Esophagus squamous epithelium (tissue), 5 donors: ENCODE measurements around the gene CROCC2. TPM values are rescaled to one million over a fixed set of nuclear protein-coding genes. Genes with fewer than 3 reads are reported as not detected.
A peak's percentile ranks its signal among the peaks of the same experiment; 100 is the strongest.

ENCODE experiments used
- DNase-seq: peaks from one replicate; lab custom pipeline; 2025; lab: John Stamatoyannopoulos, UW
- H3K27ac ChIP-seq, 4 donors: fragments of 200-600 bp; sonication (generic); one replicate each; pipeline ENCODE4 v1.5.1; 2016 to 2019; ENCODE audit warnings: mild to moderate bottlenecking in 1 of 4
- H3K27me3 ChIP-seq, 4 donors: fragments of 200-600 bp; sonication (generic); 1 replicate in 3 of 4; 2 replicates in 1 of 4; pipeline versions ENCODE4 v1.5.1 to v1.6.0; 2017 to 2021; ENCODE audit warnings: antibody characterized with exemption in 1 of 4
- H3K36me3 ChIP-seq, 3 donors: fragments of 200-600 bp; sonication (generic); one replicate each; pipeline ENCODE4 v1.5.1; 2016 to 2019
- H3K4me1 ChIP-seq, 3 donors: fragments of 200-600 bp; sonication (generic); one replicate each; pipeline ENCODE4 v1.5.1; 2017 to 2019
- H3K4me3 ChIP-seq, 4 donors: fragments of 200-600 bp; sonication (generic); 1 replicate in 3 of 4; 2 replicates in 1 of 4; pipeline ENCODE4 v1.5.1; 2016 to 2019; ENCODE audit warnings: mild to moderate bottlenecking in 2 of 4, moderate library complexity in 1 of 4
- H3K9me3 ChIP-seq, 3 donors: fragments of 200-600 bp; sonication (generic); one replicate each; pipeline ENCODE4 v1.5.1; 2016 to 2019
- POLR2A ChIP-seq, 4 donors: fragments of 450-650 bp; IDR thresholded peaks; one replicate each; pipeline ENCODE4 v1.6.1; 2017; ENCODE audit warnings: antibody characterized with exemption in 4 of 4, mild to moderate bottlenecking in 4 of 4, moderate library complexity in 3 of 4
- WGBS, 2 donors: methylation state at CpG; one replicate each; pipeline ENCODE4 v1.1.5; 2018; 5-methylcytosine and 5-hydroxymethylcytosine counted together
- intact Hi-C: fragments of 100-400 bp; cut with DNase I; formaldehyde crosslinking; loops from one replicate; pipeline ENCODE4 v1.15.0; 2022
- total RNA-seq, 4 donors: library from RNA; depleted of rRNA; stranded (reverse); fragments of >200 nt; gene quantifications; one replicate each; pipeline ENCODE4 v1.1.0, GENCODE V29; 2016
- TF ChIP-seq, protein P1 (sequence below), 6 experiments: fragments of 450-650 bp in 4 of 6; fragments of 200-600 bp in 2 of 6; sonication (generic) in 2 of 6; IDR thresholded peaks; one replicate each; pipeline ENCODE4 v1.5.1; 2016 to 2019; ENCODE audit warnings: antibody characterized with exemption in 6 of 6, mild to moderate bottlenecking in 4 of 6, moderate library complexity in 4 of 6
- donor health status: DM: yes; HTN: yes; CAD: no.

Gene CROCC2
- total RNA-seq, 4 donors from 2014 or later, result not detected

- H3K4me3 ChIP-seq, result no peak overlapping the region
- no peak for DNase-seq
- H3K27ac ChIP-seq, result no peak overlapping the region
- intact Hi-C loops, result no loop called here
- H3K27me3 ChIP-seq, result peaks cover 0 to 25% (median 0%) of the 10 kb centered on the region in 4 donors
- no peaks in the 10 kb centered on the region for H3K9me3 ChIP-seq
- peaks cover 0 to 51% (median 0%) of the 10 kb centered on the region in 3 donors for H3K4me1 ChIP-seq
- TF ChIP-seq, protein P1, sequence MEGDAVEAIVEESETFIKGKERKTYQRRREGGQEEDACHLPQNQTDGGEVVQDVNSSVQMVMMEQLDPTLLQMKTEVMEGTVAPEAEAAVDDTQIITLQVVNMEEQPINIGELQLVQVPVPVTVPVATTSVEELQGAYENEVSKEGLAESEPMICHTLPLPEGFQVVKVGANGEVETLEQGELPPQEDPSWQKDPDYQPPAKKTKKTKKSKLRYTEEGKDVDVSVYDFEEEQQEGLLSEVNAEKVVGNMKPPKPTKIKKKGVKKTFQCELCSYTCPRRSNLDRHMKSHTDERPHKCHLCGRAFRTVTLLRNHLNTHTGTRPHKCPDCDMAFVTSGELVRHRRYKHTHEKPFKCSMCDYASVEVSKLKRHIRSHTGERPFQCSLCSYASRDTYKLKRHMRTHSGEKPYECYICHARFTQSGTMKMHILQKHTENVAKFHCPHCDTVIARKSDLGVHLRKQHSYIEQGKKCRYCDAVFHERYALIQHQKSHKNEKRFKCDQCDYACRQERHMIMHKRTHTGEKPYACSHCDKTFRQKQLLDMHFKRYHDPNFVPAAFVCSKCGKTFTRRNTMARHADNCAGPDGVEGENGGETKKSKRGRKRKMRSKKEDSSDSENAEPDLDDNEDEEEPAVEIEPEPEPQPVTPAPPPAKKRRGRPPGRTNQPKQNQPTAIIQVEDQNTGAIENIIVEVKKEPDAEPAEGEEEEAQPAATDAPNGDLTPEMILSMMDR (IDR thresholded peaks at IDR 0.05), result no peak
- TF ChIP-seq POLR2A (IDR thresholded peaks at IDR 0.05), result no peak
- WGBS, 2 donors, result 52 to 68% methylated on average over 4 to 9 of the region's 22 CpGs
- H3K36me3 ChIP-seq, result no peaks in the 10 kb centered on the region
Measured at GRCh38 chr2:240906911-240907590, 915 bp downstream of the CROCC2 start.

- WGBS, 2 donors, result 79 to 90% methylated on average over 3 to 9 of the region's 17 CpGs
- no peak overlapping the region for H3K4me3 ChIP-seq
- H3K27me3 ChIP-seq, result peaks cover 0 to 44% (median 0%) of the 10 kb centered on the region in 4 donors
- H3K4me1 ChIP-seq, result peaks cover 10 to 75% (median 21%) of the 10 kb centered on the region in 3 donors
- H3K36me3 ChIP-seq, result no peaks in the 10 kb centered on the region
- no peak for TF ChIP-seq POLR2A (IDR thresholded peaks at IDR 0.05)
- TF ChIP-seq, protein P1 (IDR thresholded peaks at IDR 0.05), result no peak
- no peak for DNase-seq
- H3K27ac ChIP-seq, result no peak overlapping the region
- H3K9me3 ChIP-seq, result no peaks in the 10 kb centered on the region
- intact Hi-C loops, result no loop called here
Measured at GRCh38 chr2:240909216-240909974, 3.3 kb downstream of the CROCC2 start.

GRCh38 chr2:240911641-240912265, 5.6 kb downstream of the CROCC2 start:
- peak overlapping the region in 2 of 4 donors; percentile 18 to 27 for H3K27ac ChIP-seq
- H3K4me3 ChIP-seq, result no peak overlapping the region
- H3K4me1 ChIP-seq, result peaks cover 27 to 80% (median 34%) of the 10 kb centered on the region in 3 donors
- no peak for DNase-seq
- no peaks in the 10 kb centered on the region for H3K9me3 ChIP-seq
- no peaks in the 10 kb centered on the region for H3K36me3 ChIP-seq
- peaks cover 0 to 50% (median 0%) of the 10 kb centered on the region in 4 donors for H3K27me3 ChIP-seq
- no peak for TF ChIP-seq POLR2A (IDR thresholded peaks at IDR 0.05)
- TF ChIP-seq, protein P1 (IDR thresholded peaks at IDR 0.05), result no peak
- intact Hi-C loops, result no loop called here
- WGBS, 2 donors, result 35 to 63% methylated on average over 19 to 20 of the region's 20 CpGs

- DNase-seq, result no peak
- H3K27me3 ChIP-seq, result peaks cover 0 to 43% (median 0%) of the 10 kb centered on the region in 4 donors
- TF ChIP-seq POLR2A (IDR thresholded peaks at IDR 0.05), result no peak
- TF ChIP-seq, protein P1 (IDR thresholded peaks at IDR 0.05), result no peak
- H3K36me3 ChIP-seq, result no peaks in the 10 kb centered on the region
- intact Hi-C loops, result no loop called here
- whole genome bisulfite sequencing, 2 donors, result 49 to 57% methylated on average over 3 to 11 of the region's 21 CpGs
- H3K27ac ChIP-seq, result peak overlapping the region; percentile 7 to 44 (median 42)
- H3K4me3 ChIP-seq, result no peak overlapping the region
- no peaks in the 10 kb centered on the region for H3K9me3 ChIP-seq
- H3K4me1 ChIP-seq, result peaks cover 38 to 87% (median 44%) of the 10 kb centered on the region in 3 donors
Measured at GRCh38 chr2:240912878-240913809, 7.0 kb downstream of the CROCC2 start.
